ENCODE measurements around the gene SERPINF2.
"Not testable (repeated sequence)": the region's sequence is repeated elsewhere in the genome, so short reads cannot be mapped to it uniquely, and the experiment has no call there.

Gene SERPINF2

DNA sequence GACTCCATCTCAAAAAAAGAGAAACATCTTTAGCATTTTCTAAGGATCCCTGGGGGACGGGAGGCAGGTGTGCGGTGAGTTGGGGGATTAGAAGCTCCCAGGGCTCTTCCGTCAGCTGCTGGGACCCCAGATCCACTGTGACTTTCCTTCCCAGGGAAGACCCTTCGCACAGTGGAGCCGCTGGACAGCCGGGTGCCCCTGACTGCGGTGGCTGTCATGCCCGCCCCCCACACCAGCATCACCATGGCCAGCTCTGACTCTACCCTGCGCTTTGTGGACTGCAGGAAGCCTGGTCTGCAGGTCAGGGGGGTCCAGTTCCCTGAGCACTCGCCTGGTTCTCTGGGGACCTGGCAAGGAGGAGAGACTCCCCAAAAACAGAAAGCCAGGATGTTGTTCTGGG lies 7.3 kb upstream of the SERPINF2 start:
- no peak for DNase-seq (ENCODE audit: low read depth)

DNA sequence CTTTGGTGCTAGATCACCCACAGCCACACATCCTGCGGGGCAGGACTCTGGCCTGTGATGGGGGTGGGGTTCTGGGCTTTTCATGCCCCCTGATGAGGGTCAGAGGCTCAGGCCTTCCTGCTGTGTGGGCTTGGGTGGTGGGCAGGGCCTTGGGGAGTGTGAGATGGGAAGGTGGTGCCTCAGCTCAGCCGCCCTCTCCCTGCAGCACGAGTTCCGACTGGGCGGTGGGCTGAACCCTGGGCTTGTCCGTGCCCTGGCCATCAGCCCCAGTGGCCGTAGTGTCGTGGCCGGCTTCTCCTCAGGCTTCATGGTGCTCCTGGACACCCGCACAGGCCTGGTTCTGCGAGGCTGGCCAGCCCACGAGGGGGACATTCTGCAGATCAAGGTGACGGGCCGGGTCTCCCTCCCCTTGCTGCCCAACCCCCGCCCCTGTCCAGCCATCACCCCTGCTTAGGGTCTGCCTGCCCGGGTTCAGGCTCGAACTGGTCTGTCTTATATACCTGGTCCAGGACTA lies 6.8 kb upstream of the SERPINF2 start:
- DNase-seq (ENCODE audit: low read depth): no peak

DNA sequence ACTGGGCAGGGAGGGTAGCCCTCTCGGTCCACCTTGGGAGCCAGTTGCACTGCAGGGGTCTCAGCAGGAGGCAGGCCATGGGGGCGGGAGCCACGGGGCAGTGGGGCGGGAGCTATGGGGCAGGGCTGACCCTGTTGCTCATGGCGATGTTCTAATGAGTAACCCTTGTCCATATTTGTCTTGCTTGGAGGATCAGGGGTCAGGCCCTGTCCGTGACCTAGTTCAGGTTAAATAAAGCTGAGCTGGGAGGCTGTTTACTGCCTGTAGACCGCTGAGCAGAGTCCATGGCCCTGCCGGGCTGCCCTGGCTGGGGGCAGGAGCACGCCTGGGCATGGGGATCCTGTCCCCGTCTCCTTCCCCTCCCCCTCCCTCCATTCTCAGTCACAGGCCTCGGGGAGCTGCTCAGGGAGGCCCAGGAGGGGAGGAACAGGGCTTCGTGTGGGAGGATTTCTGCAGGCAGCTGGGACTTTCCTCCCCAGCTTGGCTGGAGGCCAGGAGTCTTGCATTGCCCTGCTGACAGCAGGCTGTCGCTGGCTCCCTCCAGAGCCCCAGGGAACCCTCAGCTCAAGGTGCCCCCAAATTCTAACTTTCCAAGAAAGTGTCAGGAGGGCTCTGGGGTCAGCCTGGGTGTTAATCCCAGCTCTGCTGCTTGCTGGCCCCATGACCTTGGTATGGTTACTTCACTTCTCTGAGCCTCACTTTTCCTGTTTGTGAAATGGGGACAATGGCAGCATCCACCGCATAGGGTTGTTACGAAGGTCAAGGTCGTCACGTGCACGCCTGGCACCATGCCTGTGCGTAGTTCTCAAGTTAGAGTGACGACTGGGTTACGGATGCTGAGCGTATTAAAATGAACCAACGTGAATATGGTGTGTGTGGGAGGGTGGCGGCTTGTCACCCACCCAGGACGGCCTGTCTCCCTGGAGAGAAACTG lies 6.1 kb upstream of the SERPINF2 start:
- DNase-seq (ENCODE audit: low read depth): peak; percentile 34

DNA sequence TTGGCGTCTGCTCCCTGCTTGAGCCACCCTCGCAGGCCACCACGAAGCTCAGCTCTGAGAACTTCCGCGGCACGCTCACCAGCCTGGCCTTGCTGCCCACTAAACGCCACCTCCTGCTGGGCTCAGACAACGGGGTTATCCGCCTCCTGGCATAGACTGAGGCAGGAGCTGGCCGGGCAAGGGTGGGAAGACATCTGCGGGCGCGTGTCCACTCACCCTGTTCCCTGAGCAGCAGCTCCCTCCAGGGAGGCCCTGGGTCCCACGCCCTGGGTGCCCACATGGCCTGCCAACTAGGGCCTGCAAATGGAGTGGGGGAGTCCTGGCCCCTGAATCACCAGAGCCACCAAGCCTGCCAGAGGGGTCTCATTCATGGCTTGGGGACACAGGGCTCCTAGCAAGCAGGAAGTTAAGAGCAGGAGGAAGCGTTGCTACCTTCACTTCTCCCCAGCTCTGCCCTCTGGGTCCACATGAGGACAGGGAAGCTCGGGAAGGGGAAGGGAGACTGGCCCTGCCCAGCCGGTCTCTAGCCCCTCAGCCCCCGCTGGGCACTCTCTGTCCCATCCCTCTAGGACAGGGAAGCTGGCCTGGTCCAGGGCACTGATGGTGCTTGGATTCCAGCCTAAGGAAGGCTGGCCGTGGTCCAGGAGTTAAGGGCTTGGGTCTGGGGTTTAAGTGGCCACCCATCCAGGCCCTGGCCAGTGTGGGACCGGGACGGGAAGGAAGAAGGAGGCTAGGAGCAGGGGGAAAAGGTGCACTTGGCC lies 5.0 kb upstream of the SERPINF2 start:
- DNase-seq (ENCODE audit: low read depth): no peak

DNA sequence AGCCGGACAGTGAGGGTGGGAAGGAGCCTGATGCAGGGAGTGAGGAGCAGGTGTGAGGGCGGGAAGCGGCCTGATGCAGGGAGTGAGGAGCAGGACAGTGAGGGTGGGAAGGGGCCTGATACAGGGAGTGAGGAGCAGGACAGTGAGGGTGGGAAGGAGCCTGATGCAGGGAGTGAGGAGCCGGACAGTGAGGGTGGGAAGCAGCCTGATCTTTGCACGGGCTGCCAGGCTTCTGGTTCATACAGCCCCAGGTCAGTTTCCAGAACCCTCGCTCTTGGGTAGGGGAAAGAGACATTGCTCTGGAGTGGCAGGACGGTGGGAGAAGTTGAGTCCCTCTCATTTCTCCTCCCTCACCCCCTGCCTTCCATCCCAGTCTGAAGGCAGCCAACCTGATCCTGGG lies 772 bp upstream of the SERPINF2 start:
- DNase-seq (ENCODE audit: low read depth): not testable (repeated sequence)

DNA sequence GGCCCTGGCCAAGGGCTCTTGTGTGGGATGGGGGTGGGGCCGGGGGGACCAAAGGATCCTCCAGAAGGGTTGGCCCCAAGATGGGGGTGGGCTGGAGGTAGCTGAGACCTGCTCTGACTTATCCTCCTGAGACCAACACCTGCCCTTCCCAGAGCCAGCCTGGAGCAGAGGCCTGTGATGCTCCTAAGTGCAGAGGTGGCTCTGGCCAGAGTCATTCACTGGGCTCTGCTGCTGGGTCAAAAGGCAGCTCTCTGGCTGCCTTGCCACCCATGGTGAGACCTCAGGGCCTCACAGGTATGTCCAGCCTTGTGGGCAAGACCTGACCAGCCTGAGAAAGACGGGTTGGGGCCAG lies 393 bp downstream of the SERPINF2 start:
- no peak for DNase-seq (ENCODE audit: low read depth)

DNA sequence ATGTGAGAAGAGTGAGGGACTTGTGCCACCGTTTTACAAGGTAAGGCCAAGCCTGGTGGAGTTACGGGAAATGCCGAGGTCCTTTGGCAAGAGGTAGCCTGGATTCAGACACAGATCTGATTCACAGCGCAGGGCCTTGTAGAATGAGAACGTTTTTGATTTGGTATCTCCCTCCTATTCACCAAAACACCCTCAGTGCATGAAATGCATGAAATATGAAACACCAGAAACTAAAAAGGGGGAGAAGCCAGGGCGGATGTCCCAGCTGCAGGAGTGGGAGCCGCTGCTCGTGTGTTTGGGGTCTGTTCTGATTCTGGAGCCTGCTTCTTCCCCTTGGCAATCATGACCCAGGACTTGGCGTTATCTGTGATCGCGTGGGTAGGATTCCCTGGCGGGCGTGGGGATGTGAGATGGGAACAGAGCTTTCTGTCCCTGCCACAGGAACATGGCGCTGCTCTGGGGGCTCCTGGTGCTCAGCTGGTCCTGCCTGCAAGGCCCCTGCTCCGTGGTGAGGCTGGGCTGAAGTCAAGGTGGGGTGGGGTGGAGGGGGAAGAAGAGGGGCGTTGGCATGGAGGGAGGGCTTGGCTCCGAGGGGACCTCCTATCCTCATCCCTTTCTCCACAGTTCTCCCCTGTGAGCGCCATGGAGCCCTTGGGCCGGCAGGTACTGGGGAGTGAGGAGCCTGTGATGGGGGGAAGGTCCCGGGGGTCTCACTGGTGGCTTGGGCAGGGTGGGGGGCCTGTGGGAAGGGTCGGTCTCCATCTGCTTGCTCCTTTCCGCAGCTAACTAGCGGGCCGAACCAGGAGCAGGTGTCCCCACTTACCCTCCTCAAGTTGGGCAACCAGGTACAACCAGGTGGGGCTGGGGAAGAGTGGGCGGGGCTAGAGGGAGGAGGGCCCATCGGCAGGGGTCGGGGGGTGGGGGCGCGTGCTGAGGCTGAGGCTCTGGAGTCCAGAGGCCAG lies 2.2 kb downstream of the SERPINF2 start:
- no peak for DNase-seq (ENCODE audit: low read depth)

DNA sequence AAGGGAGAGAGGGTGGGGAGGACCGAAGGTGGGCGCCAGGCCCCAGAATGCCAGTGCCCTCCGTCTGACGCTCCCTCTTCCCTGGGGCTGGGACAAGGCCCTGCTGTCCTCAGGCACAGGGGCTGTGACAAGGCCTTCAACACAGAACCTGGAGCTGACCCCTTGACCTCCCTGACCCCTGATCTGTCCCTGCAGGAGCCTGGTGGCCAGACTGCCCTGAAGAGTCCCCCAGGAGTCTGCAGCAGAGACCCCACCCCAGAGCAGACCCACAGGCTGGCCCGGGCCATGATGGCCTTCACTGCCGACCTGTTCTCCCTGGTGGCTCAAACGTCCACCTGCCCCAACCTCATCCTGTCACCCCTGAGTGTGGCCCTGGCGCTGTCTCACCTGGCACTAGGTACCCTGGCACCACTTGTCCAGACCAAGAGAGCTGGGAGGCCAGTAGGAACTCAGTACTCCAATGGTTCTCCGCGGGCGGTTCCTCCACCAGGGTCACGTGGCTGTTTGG lies 2.9 kb downstream of the SERPINF2 start:
- DNase-seq (ENCODE audit: low read depth): no peak

DNA sequence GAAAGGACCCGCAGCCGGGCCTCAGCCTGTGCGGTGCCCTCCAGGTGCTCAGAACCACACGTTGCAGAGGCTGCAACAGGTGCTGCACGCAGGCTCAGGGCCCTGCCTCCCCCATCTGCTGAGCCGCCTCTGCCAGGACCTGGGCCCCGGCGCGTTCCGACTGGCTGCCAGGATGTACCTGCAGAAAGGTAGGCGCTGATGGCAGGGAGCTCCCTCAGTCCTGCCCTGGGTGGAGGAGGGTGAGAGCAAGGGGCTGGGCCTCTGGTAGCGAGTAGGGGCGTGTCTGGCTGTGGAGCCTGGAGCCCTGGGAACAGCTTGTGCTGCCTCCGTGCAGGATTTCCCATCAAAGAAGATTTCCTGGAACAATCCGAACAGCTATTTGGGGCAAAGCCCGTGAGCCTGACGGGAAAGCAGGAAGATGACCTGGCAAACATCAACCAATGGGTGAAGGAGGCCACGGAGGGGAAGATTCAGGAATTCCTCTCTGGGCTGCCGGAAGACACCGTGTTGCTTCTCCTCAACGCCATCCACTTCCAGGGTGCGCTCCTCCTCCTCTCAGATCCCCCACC lies 4.4 kb downstream of the SERPINF2 start:
- DNase-seq (ENCODE audit: low read depth): no peak

DNA sequence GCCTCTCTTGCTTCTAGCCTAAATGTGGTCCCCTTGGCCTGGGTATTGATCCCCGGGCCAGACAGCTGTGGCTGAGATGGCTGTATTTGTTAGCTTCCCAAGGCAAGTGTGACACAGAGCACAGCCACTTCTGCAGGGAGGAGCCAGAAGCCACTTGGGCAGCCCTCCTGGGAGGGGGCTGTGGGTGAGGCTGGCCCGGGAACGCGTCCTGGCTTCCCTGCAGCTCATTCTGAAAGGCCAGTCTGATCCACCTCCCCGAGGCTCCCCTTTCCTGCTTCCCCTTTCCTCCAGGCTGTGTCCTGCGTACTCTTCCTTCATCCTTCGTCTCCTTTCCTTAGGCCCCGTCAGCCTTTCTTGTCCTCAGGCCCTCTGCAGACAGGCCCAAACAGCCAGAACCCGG lies 8.0 kb downstream of the SERPINF2 start:
- DNase-seq (ENCODE audit: low read depth): no peak

DNA sequence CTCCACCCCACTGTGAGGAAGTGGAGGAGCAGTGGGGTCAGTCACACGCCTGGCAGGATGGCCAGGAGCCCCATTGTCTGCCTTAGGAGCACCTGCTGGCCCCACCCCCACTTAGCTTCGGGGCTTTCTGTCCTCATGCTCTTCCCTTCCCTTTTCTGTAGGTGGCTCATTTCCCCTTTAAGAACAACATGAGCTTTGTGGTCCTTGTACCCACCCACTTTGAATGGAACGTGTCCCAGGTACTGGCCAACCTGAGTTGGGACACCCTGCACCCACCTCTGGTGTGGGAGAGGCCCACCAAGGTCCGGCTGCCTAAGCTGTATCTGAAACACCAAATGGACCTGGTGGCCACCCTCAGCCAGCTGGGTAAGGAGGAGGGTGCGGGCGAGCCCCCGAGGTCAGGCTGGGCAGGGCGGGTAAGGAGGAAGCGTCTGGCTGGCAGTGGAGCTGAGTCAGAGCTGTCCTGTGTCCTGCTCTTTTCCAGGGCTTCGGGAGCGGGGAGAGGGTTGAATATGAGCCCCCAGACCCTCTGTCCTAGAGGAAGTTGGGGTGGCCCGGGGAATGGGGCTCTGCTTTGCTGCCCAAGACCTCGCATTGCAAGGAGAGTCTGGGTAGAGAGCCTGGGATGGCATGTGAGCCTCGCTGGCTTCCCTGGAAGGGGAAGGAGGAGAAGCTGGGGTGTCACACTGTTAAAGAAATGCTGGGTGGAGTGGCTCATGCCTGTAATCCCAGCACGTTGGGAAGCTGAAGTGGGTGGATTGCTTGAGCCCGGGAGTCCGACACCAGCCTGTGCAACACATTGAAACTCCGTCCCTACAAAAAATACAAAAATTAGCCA lies 10.0 kb downstream of the SERPINF2 start:
- DNase-seq (ENCODE audit: low read depth): peak; percentile 25

DNA sequence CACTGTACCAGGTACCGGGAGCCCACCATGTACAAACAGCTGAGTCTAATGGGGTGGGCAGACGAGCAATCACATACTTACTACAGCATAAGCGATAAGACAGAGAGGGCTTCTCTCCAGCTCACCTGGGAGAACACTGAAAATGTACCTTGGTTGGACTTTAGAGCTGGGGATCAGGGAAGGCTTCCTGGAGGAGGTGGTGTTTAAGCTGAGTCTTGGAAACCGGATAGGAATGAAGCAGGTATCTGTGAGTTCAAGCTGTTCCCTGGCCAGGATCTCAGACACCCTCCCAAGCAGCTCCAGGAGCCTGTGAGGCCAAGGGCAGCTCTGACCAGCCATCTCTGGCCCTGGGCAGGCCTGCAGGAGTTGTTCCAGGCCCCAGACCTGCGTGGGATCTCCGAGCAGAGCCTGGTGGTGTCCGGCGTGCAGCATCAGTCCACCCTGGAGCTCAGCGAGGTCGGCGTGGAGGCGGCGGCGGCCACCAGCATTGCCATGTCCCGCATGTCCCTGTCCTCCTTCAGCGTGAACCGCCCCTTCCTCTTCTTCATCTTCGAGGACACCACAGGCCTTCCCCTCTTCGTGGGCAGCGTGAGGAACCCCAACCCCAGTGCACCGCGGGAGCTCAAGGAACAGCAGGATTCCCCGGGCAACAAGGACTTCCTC lies 11.2 kb downstream of the SERPINF2 start:
- no peak for DNase-seq (ENCODE audit: low read depth)

DNA sequence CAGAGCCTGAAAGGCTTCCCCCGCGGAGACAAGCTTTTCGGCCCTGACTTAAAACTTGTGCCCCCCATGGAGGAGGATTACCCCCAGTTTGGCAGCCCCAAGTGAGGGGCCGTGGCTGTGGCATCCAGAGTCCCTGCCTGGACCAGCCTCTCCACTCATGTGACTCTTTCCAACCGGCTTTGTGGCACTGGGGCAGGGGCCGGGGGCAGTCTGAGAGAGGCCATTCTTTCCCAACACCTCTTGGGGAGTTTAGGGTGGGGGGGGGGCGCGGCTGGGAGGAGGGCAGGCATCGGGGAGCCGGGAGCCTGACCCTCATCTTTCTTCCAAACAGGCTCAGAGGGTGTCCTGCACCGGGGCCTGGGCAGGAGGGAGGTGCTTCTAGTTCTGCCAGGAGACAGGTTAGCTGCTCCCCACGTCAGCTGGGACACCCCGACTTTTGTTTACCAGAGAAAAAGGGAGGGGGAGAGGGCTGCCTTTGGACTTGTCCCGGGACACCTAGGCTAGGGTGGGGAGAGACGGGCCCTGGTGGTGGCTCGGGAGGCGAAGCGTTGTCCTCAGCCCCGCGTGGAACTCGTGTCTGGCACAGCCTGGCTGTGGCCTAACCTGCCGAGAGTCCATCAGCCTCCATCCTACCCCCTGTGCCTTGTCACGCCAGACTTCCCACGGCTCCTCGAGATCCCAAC lies 11.9 kb downstream of the SERPINF2 start:
- no peak for DNase-seq (ENCODE audit: low read depth)

DNA sequence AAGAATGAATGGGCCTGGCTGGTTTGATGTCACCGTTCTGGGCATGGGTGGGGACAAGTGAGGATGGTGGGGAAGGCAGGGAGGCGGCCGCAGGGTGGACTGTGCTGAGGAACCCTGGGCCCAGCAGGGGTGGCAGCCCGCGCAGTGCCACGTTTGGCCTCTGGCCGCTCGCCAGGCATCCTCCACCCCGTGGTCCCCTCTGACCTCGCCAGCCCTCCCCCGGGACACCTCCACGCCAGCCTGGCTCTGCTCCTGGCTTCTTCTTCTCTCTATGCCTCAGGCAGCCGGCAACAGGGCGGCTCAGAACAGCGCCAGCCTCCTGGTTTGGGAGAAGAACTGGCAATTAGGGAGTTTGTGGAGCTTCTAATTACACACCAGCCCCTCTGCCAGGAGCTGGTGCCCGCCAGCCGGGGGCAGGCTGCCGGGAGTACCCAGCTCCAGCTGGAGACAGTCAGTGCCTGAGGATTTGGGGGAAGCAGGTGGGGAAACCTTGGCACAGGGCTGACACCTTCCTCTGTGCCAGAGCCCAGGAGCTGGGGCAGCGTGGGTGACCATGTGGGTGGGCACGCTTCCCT lies 12.7 kb downstream of the SERPINF2 start:
- no peak for DNase-seq (ENCODE audit: low read depth)

DNA sequence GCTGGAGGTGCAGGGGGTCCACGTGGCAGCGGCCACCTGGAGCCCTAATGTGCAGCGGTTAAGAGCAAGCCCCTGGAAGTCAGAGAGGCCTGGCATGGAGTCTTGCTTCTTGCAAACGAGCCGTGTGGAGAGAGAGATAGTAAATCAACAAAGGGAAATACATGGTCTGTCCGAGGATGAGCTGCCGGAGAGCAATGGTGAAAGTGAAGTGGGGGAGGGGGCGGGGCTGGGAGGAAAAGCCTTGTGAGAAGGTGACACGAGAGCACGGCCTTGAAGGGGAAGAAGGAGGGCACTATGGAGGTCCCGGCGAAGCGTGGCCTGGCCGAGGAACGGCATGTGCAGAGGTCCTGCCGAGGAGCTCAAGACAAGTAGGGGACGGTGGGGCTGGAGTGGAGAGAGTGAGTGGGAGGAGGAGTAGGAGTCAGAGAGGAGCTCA lies 13.2 kb downstream of the SERPINF2 start:
- DNase-seq (ENCODE audit: low read depth): no peak

DNA sequence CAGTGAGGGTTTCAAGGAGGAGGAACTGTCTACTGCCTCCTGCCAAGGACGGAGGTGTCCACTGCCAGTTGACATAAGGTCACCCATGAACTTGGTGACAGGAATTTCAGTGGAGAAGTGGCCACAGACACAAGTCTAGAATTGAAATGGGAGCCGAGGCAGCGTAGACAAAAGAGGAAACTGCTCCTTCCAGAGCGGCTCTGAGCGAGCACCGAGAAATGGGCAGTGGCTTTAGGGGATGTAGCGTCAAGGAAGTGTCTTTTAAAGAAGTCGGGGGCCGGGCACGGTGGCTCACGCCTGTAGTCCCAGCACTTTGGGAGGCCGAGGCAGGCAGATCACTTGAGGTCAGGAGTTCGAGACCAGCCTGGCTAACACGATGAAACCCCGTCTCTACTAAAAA lies 16.1 kb downstream of the SERPINF2 start:
- no peak for DNase-seq (ENCODE audit: low read depth)

DNA sequence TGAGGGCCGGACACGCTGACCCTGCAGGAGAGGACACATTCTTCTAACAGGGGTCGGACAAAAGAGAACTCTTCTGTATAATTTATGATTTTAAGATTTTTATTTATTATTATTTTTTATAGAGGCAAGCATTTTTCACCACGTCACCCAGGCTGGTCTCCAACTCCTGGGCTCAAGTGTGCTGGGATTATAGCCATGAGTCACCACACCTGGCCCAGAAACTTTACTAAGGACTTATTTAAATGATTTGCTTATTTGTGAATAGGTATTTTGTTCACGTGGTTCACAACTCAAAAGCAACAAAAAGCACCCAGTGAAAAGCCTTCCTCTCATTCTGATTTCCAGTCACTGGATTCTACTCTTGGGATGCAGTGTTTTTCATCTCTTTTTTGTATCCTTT lies 16.9 kb downstream of the SERPINF2 start:
- DNase-seq (ENCODE audit: low read depth): no peak

DNA sequence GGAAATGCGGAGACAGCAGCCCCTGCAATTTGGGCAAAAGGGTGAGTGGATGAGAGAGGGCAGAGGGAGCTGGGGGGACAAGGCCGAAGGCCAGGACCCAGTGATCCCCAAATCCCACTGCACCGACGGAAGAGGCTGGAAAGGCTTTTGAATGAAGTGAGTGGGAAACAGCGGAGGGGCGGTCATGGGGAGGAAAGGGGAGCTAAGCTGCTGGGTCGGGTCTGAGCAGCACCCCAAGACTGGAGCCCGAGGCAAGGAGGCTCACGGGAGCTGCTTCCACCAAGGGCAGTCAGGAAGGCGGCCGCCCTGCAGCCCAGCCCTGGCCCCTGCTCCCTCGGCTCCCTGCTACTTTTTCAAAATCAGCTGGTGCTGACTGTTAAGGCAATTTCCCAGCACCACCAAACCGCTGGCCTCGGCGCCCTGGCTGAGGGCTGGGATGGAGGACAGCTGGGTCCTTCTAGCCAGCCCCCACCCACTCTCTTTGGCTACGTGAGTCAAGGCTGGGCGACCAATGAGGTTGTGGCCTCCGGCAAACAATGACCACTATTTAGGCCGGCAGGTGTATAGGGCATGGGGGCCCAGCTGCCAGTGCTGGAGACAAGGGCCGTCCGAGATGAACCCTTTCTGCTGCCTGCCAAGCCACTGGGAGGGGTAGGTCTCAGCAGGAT lies 19.7 kb downstream of the SERPINF2 start:
- no peak for DNase-seq (ENCODE audit: low read depth)
